H9 (cell line): Measurements from ENCODE around the gene S100B. TPM values are rescaled to one million over a fixed set of nuclear protein-coding genes. Genes with fewer than 3 reads are reported as not detected.
A peak's percentile ranks its signal among the peaks of the same experiment; 100 is the strongest.

Experiments used
- DNase-seq: peaks from one replicate; pipeline ENCODE4 v3.0.0-alpha.2; 2017
- H2AFZ ChIP-seq: one replicate; pipeline ENCODE4 v1.6.1; 2013; ENCODE audit warnings: mild to moderate bottlenecking, low read length, control low read depth, moderate library complexity
- H2AK5ac ChIP-seq: 2 replicates; pipeline ENCODE4 v1.6.1; 2013; ENCODE audit warnings: low read length, control low read depth, mixed read lengths; ENCODE audit not compliant: insufficient read length
- H2BK120ac ChIP-seq: one replicate; pipeline ENCODE4 v1.6.1; 2013; ENCODE audit warnings: low read depth, mild to moderate bottlenecking, low read length, control low read depth, inconsistent platforms; ENCODE audit not compliant: poor library complexity, severe bottlenecking
- H2BK12ac ChIP-seq: 2 replicates; pipeline ENCODE4 v1.6.1; 2013; ENCODE audit warnings: low read length, control low read depth, mixed read lengths, low read depth; ENCODE audit not compliant: insufficient read length
- H2BK15ac ChIP-seq: 2 replicates; pipeline ENCODE4 v1.6.1; 2013; ENCODE audit warnings: low read depth, low read length, control low read depth
- H2BK20ac ChIP-seq: one replicate; pipeline ENCODE4 v1.6.1; 2013; ENCODE audit warnings: low read depth, mild to moderate bottlenecking, low read length, control low read depth, inconsistent platforms; ENCODE audit not compliant: poor library complexity, severe bottlenecking
- H2BK5ac ChIP-seq: 2 replicates; pipeline ENCODE4 v1.6.1; 2013; ENCODE audit warnings: low read length, control low read depth, mixed read lengths; ENCODE audit not compliant: insufficient read length
- H3K14ac ChIP-seq: 2 replicates; pipeline ENCODE4 v1.6.1; 2013; ENCODE audit warnings: low read length, control low read depth; ENCODE audit not compliant: insufficient read depth
- H3K18ac ChIP-seq: 2 replicates; pipeline ENCODE4 v1.6.1; 2013; ENCODE audit warnings: low read depth, mild to moderate bottlenecking, mixed read lengths, low read length, control low read depth; ENCODE audit not compliant: insufficient read length
- H3K23ac ChIP-seq: 2 replicates; pipeline ENCODE4 v1.6.1; 2013; ENCODE audit warnings: low read length, control low read depth, mixed read lengths, low read depth; ENCODE audit not compliant: insufficient read length
- H3K23me2 ChIP-seq: 2 replicates; pipeline ENCODE4 v1.6.1; 2013; ENCODE audit warnings: low read depth, mild to moderate bottlenecking, mixed read lengths, low read length, control low read depth; ENCODE audit not compliant: insufficient read length, poor library complexity, severe bottlenecking
- H3K27ac ChIP-seq: 2 replicates; pipeline ENCODE4 v1.5.1; 2013; ENCODE audit warnings: low read length, control low read depth, mixed read lengths, low read depth; ENCODE audit not compliant: insufficient read length
- H3K27me3 ChIP-seq: 2 replicates; pipeline ENCODE4 v1.6.1; 2013; ENCODE audit warnings: low read length, control low read depth, inconsistent platforms; ENCODE audit not compliant: insufficient read depth
- H3K4ac ChIP-seq: 2 replicates; pipeline ENCODE4 v1.6.1; 2013; ENCODE audit warnings: low read depth, mild to moderate bottlenecking, control low read depth, inconsistent platforms, low read length, moderate library complexity
- H3K4me1 ChIP-seq: 2 replicates; pipeline ENCODE4 v1.6.1; 2013; ENCODE audit warnings: low read length, control low read depth, inconsistent platforms; ENCODE audit not compliant: insufficient read depth
- H3K4me2 ChIP-seq: 2 replicates; pipeline ENCODE4 v1.6.1; 2013; ENCODE audit warnings: low read length, control low read depth, mixed read lengths; ENCODE audit not compliant: insufficient read length, insufficient read depth
- H3K56ac ChIP-seq: 2 replicates; pipeline ENCODE4 v1.6.1; 2013; ENCODE audit warnings: low read depth, mild to moderate bottlenecking, mixed read lengths, low read length, control low read depth; ENCODE audit not compliant: insufficient read length
- H3K79me1 ChIP-seq: 2 replicates; pipeline ENCODE4 v1.6.1; 2013; ENCODE audit warnings: low read depth, mild to moderate bottlenecking, moderate library complexity, low read length, control low read depth, inconsistent platforms; ENCODE audit not compliant: insufficient read depth, poor library complexity, severe bottlenecking
- H3K79me2 ChIP-seq: 2 replicates; pipeline ENCODE4 v1.6.1; 2013; ENCODE audit warnings: low read length, control low read depth, inconsistent platforms; ENCODE audit not compliant: insufficient read depth
- H3K9ac ChIP-seq: 2 replicates; pipeline ENCODE4 v1.6.1; 2013; ENCODE audit warnings: low read length, control low read depth, mixed read lengths; ENCODE audit not compliant: insufficient read length; ENCODE audit errors: extremely low read depth
- H3K9me3 ChIP-seq: one replicate; pipeline ENCODE4 v1.6.1; 2013; ENCODE audit warnings: low read depth, low read length, inconsistent platforms; ENCODE audit not compliant: control insufficient read depth
- H3T11ph ChIP-seq: one replicate; pipeline ENCODE4 v1.6.1; 2013; ENCODE audit warnings: mild to moderate bottlenecking, low read length, control low read depth, inconsistent platforms
- H4K20me1 ChIP-seq: one replicate; pipeline ENCODE4 v1.6.1; 2013; ENCODE audit not compliant: control insufficient read depth, insufficient read length, insufficient read depth
- H4K5ac ChIP-seq: 2 replicates; pipeline ENCODE4 v1.6.1; 2013; ENCODE audit warnings: low read depth, mild to moderate bottlenecking, mixed read lengths, low read length, control low read depth; ENCODE audit not compliant: insufficient read length
- H4K8ac ChIP-seq: replicated peaks from 2 replicates; pipeline ENCODE4 v1.6.1; 2013; ENCODE audit warnings: low read length, control low read depth, mixed read lengths, low read depth; ENCODE audit not compliant: insufficient read length
- H4K91ac ChIP-seq: 2 replicates; pipeline ENCODE4 v1.6.1; 2013; ENCODE audit warnings: low read depth, mild to moderate bottlenecking, moderate library complexity, mixed read lengths, low read length, control low read depth; ENCODE audit not compliant: insufficient read length
- H3K27ac Mint-ChIP-seq, 3 experiments: 2 replicates in 2 of 3; 3 replicates in 1 of 3; pipeline ENCODE4 v1.8.0; 2020 to 2021; ENCODE audit warnings: mixed read lengths in 3 of 3, mild to moderate bottlenecking in 1 of 3, moderate library complexity in 1 of 3
- H3K27me3 Mint-ChIP-seq: 2 replicates; pipeline ENCODE4 v1.8.0; 2021; ENCODE audit warnings: low read depth, mild to moderate bottlenecking, moderate library complexity, mixed read lengths
- H3K36me3 Mint-ChIP-seq, 3 experiments: 2 replicates in 2 of 3; 3 replicates in 1 of 3; pipeline ENCODE4 v1.8.0; 2020 to 2021; ENCODE audit warnings: low read depth in 3 of 3, mixed read lengths in 3 of 3; ENCODE audit not compliant: insufficient read depth in 1 of 3
- H3K4me1 Mint-ChIP-seq, 2 experiments: 2 replicates each; pipeline ENCODE4 v1.8.0; 2020; ENCODE audit warnings: mixed read lengths in 2 of 2
- H3K4me3 Mint-ChIP-seq, 2 experiments: 2 replicates in 1 of 2; 3 replicates in 1 of 2; pipeline ENCODE4 v1.8.0; 2020 to 2021; ENCODE audit warnings: mild to moderate bottlenecking in 2 of 2, mixed read lengths in 2 of 2, moderate library complexity in 1 of 2
- H3K9me3 Mint-ChIP-seq, 2 experiments: 2 replicates in 1 of 2; 3 replicates in 1 of 2; pipeline ENCODE4 v1.8.0; 2020; ENCODE audit warnings: mild to moderate bottlenecking in 2 of 2, mixed read lengths in 2 of 2, moderate library complexity in 1 of 2
- WGBS: extraction: QIAGEN DNeasy Blood & Tissue Kit; methylation state at CpG from one replicate; pipeline ENCODE4 v1.1.7; 2013; ENCODE audit warnings: missing lambda C conversion rate, low lambda C conversion rate, mixed read lengths; ENCODE audit not compliant: insufficient read length; ENCODE audit errors: extremely low coverage; 5-methylcytosine and 5-hydroxymethylcytosine counted together
- total RNA-seq: library from RNA; stranded (reverse); gene quantifications from 2 replicates; pipeline ENCODE4 v1.2.1, GENCODE V29; 2021
- TF ChIP-seq, protein P1 (sequence below): fragments of 200-600 bp; sonication (generic); conservative IDR thresholded peaks from 3 replicates; pipeline ENCODE4 v1.8.0; 2021; ENCODE audit warnings: antibody characterized with exemption, mild to moderate bottlenecking

Gene S100B
- total RNA-seq, 1 experiment from 2014 or later = 0.26 TPM

DNA sequence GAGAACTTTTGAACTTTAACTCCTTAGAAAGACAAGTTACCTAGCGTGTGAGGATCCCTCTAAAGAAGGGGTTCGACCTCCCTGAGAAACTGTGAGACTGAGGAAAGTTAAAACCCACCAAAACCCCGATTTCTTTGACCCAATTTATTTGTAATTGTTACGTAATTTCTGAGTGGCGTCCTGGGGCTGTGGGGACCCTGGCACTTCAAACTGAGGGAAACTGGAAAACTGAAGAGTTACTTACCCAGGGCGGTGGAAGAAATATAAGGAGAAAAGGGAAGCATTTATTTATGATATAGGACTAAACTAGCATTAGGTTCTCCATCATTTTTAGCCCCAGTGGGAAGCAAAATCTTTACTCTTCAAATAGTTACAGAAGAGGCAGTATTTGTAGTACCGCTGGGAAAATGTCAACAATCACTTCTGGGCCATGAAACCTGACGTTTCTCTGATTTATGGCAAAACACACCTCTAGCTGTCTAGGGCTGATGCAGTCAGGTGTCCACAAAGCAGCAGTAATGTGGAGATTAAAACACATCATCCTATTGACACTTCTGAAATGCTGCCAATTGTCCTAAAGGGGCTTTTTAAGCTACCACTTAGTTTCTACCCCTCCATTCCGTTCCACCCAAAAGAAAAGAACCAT lies 430 bp downstream of the S100B start:
- Histone ChIP-seq H4K91ac (no peak overlapping the region), H3K27ac (no peak overlapping the region), H3K56ac (no peak overlapping the region), H3K4ac (no peak overlapping the region), H3K79me1 (no peaks in the 10 kb centered on the region), H3K4me1 (no peaks in the 10 kb centered on the region), H4K20me1 (no peaks in the 10 kb centered on the region), H2BK120ac (no peak overlapping the region), H4K8ac (no peak overlapping the region), H3K4me2 (no peak overlapping the region), H2AK5ac (no peak overlapping the region), H3K23ac (no peak overlapping the region), H4K5ac (no peak overlapping the region), H3K27me3 (no peaks in the 10 kb centered on the region), H3K18ac (no peak overlapping the region), H3T11ph (no peak overlapping the region), H2BK20ac (no peak overlapping the region), H2BK12ac (no peak overlapping the region), H3K9me3 (no peaks in the 10 kb centered on the region), H3K14ac (no peak overlapping the region), H2BK5ac (no peak overlapping the region), H2AFZ (no peak overlapping the region), H2BK15ac (no peak overlapping the region), H3K9ac (no peak overlapping the region), H3K79me2 (no peaks in the 10 kb centered on the region), H3K23me2 (no peaks in the 10 kb centered on the region)
- H3K4me3 Mint-ChIP-seq = no peak overlapping the region; a peak in 1 of 5 replicates
- WGBS = no CpG with 5 or more reads among the region's 9 CpGs
- H3K9me3 Mint-ChIP-seq = no peaks in the 10 kb centered on the region
- H3K27me3 Mint-ChIP-seq = peaks cover 10% of the 10 kb centered on the region
- DNase-seq = no peak
- H3K27ac Mint-ChIP-seq = 0 out of 7 replicates have a peak overlapping the region, but pooled peaks of 1 of the 3 experiments have one; percentile 30
- TF ChIP-seq, protein P1, sequence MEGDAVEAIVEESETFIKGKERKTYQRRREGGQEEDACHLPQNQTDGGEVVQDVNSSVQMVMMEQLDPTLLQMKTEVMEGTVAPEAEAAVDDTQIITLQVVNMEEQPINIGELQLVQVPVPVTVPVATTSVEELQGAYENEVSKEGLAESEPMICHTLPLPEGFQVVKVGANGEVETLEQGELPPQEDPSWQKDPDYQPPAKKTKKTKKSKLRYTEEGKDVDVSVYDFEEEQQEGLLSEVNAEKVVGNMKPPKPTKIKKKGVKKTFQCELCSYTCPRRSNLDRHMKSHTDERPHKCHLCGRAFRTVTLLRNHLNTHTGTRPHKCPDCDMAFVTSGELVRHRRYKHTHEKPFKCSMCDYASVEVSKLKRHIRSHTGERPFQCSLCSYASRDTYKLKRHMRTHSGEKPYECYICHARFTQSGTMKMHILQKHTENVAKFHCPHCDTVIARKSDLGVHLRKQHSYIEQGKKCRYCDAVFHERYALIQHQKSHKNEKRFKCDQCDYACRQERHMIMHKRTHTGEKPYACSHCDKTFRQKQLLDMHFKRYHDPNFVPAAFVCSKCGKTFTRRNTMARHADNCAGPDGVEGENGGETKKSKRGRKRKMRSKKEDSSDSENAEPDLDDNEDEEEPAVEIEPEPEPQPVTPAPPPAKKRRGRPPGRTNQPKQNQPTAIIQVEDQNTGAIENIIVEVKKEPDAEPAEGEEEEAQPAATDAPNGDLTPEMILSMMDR = no peak
- peaks cover 16 to 32% of the 10 kb centered on the region in 2 experiments for H3K4me1 Mint-ChIP-seq
- no peaks in the 10 kb centered on the region; a peak in 1 of 7 replicates for H3K36me3 Mint-ChIP-seq
